ENCODE data around the gene KANK2. TPM values are rescaled to one million over a fixed set of nuclear protein-coding genes. Genes with fewer than 3 reads are reported as not detected.

KANK2 gene
- total RNA-seq, 1 experiment from 2014 or later, result 17.6 TPM

- CTCF ChIA-PET, result no interaction called here
- DNase-seq, result no peak
- Mint-ChIP-seq H3K9me3 (ENCODE audit: unreplicated experiment) (peaks cover 28% of the 10 kb centered on the region), H3K27ac (ENCODE audit: unreplicated experiment) (no peak overlapping the region), H3K36me3 (ENCODE audit: insufficient read depth, unreplicated experiment) (peaks cover 51% of the 10 kb centered on the region), H3K27me3 (ENCODE audit: insufficient read depth, unreplicated experiment) (no peaks in the 10 kb centered on the region), H3K4me1 (ENCODE audit: low read depth, unreplicated experiment) (no peaks in the 10 kb centered on the region), H3K4me3 (ENCODE audit: unreplicated experiment) (no peak overlapping the region)
- POLR2A ChIA-PET, result no interaction called here
- no peak for TF ChIP-seq CTCF (IDR thresholded peaks at IDR 0.05; ENCODE audit: insufficient read depth in 1 of 2, low read depth in 1 of 2, low read length in 1 of 2, severe bottlenecking in 1 of 2, unreplicated experiment in 1 of 2)
- Histone ChIP-seq H3K36me3 (ENCODE audit: control insufficient read depth, insufficient read depth, low read length) (peaks cover 3% of the 10 kb centered on the region), H3K4me1 (no peaks in the 10 kb centered on the region), H3K27me3 (replicated peaks; ENCODE audit: control insufficient read depth, insufficient read depth, low read length) (no peaks in the 10 kb centered on the region), H3K4me3 (ENCODE audit: low read depth, low read length) (no peak overlapping the region), H3K9me3 (no peaks in the 10 kb centered on the region; the same call in 1 of the 2 replicates)
- intact Hi-C loops (cut with micrococcal nuclease; ENCODE audit: unreplicated experiment), result no loop called here
- no TSS peak for BruUV-seq (replicated peaks)
Observed at GRCh38 chr19:11223200-11223599, 25.9 kb upstream of the KANK2 start.

GRCh38 chr19:11221082-11221598 lies 23.8 kb upstream of the KANK2 start:
- intact Hi-C loops (cut with micrococcal nuclease; ENCODE audit: unreplicated experiment), result no loop called here
- no peak overlapping the region for H3K4me3 ChIP-seq (ENCODE audit: low read depth, low read length)
- BruUV-seq (replicated peaks), result no TSS peak
- H3K9me3 Mint-ChIP-seq (ENCODE audit: unreplicated experiment), result peaks cover 28% of the 10 kb centered on the region
- DNase-seq, result no peak
- TF ChIP-seq CTCF (IDR thresholded peaks at IDR 0.05; ENCODE audit: insufficient read depth in 1 of 2, low read depth in 1 of 2, low read length in 1 of 2, severe bottlenecking in 1 of 2, unreplicated experiment in 1 of 2), result no peak
- H3K4me1 Mint-ChIP-seq (ENCODE audit: low read depth, unreplicated experiment), result no peaks in the 10 kb centered on the region
- H3K27me3 ChIP-seq (replicated peaks; ENCODE audit: control insufficient read depth, insufficient read depth, low read length), result no peaks in the 10 kb centered on the region
- H3K4me1 ChIP-seq, result no peaks in the 10 kb centered on the region
- POLR2A ChIA-PET, result interaction anchor here (0.7 kb wide), 1 partner anchor 45 kb away, joined by 4 read pairs; no protein-coding TSS in a partner anchor
- CTCF ChIA-PET, result no interaction called here
- H3K9me3 ChIP-seq, result no peaks in the 10 kb centered on the region; the same call in 1 of the 2 replicates
- H3K4me3 Mint-ChIP-seq (ENCODE audit: unreplicated experiment), result no peak overlapping the region
- H3K27me3 Mint-ChIP-seq (ENCODE audit: insufficient read depth, unreplicated experiment), result no peaks in the 10 kb centered on the region
- H3K36me3 Mint-ChIP-seq (ENCODE audit: insufficient read depth, unreplicated experiment), result peaks cover 49% of the 10 kb centered on the region
- H3K27ac Mint-ChIP-seq (ENCODE audit: unreplicated experiment), result no peak overlapping the region
- peaks cover 3% of the 10 kb centered on the region for H3K36me3 ChIP-seq (ENCODE audit: control insufficient read depth, insufficient read depth, low read length)

- no peak for DNase-seq
- no TSS peak for BruUV-seq (replicated peaks)
- H3K27me3 Mint-ChIP-seq (ENCODE audit: insufficient read depth, unreplicated experiment), result no peaks in the 10 kb centered on the region
- ChIA-PET POLR2A (no interaction called here), CTCF (no interaction called here)
- Histone ChIP-seq H3K27me3 (replicated peaks; ENCODE audit: control insufficient read depth, insufficient read depth, low read length) (no peaks in the 10 kb centered on the region), H3K4me3 (ENCODE audit: low read depth, low read length) (no peak overlapping the region), H3K36me3 (ENCODE audit: control insufficient read depth, insufficient read depth, low read length) (peaks cover 2% of the 10 kb centered on the region; the same call in 1 of the 2 replicates), H3K9me3 (no peaks in the 10 kb centered on the region), H3K4me1 (no peaks in the 10 kb centered on the region)
- H3K4me1 Mint-ChIP-seq (ENCODE audit: low read depth, unreplicated experiment), result no peaks in the 10 kb centered on the region
- H3K36me3 Mint-ChIP-seq (ENCODE audit: insufficient read depth, unreplicated experiment), result peaks cover 39% of the 10 kb centered on the region
- intact Hi-C loops (cut with micrococcal nuclease; ENCODE audit: unreplicated experiment), result no loop called here
- no peak overlapping the region for H3K27ac Mint-ChIP-seq (ENCODE audit: unreplicated experiment)
- H3K9me3 Mint-ChIP-seq (ENCODE audit: unreplicated experiment), result no peaks in the 10 kb centered on the region
- TF ChIP-seq CTCF (IDR thresholded peaks at IDR 0.05; ENCODE audit: insufficient read depth in 1 of 2, low read depth in 1 of 2, low read length in 1 of 2, severe bottlenecking in 1 of 2, unreplicated experiment in 1 of 2), result no peak
- H3K4me3 Mint-ChIP-seq (ENCODE audit: unreplicated experiment), result no peak overlapping the region
Observed at GRCh38 chr19:11214387-11214786, 17.0 kb upstream of the KANK2 start.
